CD14-positive monocyte (primary cell): ENCODE measurements around the gene LRRC8C. TPM values are rescaled to one million over a fixed set of nuclear protein-coding genes. Genes with fewer than 3 reads are reported as not detected.

Experiments used
- DNase-seq, 3 donors: peaks; one replicate each; pipeline ENCODE4 v3.0.0-alpha.2; 2011 to 2022
- H2AFZ ChIP-seq: 2 replicates; pipeline ENCODE4 v1.6.0; 2012; ENCODE audit warnings: mild to moderate bottlenecking, low read depth, low read length, inconsistent platforms; ENCODE audit not compliant: insufficient read depth, poor library complexity, severe bottlenecking
- H3K27ac ChIP-seq, 2 donors: 1 replicate in 1 of 2; 2 replicates in 1 of 2; pipeline ENCODE4 v1.5.1; 2012 to 2013; ENCODE audit warnings: low read length in 2 of 2, control low read depth in 1 of 2, inconsistent platforms in 1 of 2, low read depth in 1 of 2, mild to moderate bottlenecking in 1 of 2
- H3K27me3 ChIP-seq, 2 donors: one replicate each; pipeline versions ENCODE4 v1.6.0 to v1.6.1; 2011 to 2013; ENCODE audit warnings: low read length in 2 of 2; ENCODE audit not compliant: control insufficient read depth in 2 of 2, insufficient read depth in 2 of 2
- H3K36me3 ChIP-seq, 2 donors: replicated peaks in 1 of 2; 1 replicate in 1 of 2; 2 replicates in 1 of 2; pipeline versions ENCODE4 v1.5.1 to v1.6.1; 2012 to 2013; ENCODE audit warnings: low read length in 2 of 2, control low read depth in 1 of 2, inconsistent platforms in 1 of 2, mild to moderate bottlenecking in 1 of 2; ENCODE audit not compliant: insufficient read depth in 2 of 2, control insufficient read depth in 1 of 2
- H3K4me1 ChIP-seq, 2 donors: 1 replicate in 1 of 2; 2 replicates in 1 of 2; pipeline versions ENCODE4 v1.5.1 to v1.6.1; 2012 to 2013; ENCODE audit warnings: low read length in 2 of 2, control low read depth in 1 of 2, inconsistent platforms in 1 of 2, mild to moderate bottlenecking in 1 of 2, moderate library complexity in 1 of 2; ENCODE audit not compliant: insufficient read depth in 2 of 2, control insufficient read depth in 1 of 2
- H3K4me2 ChIP-seq: replicated peaks from 2 replicates; pipeline ENCODE3; 2012; ENCODE audit warnings: low read length, moderate library complexity, mild to moderate bottlenecking; ENCODE audit not compliant: poor library complexity, severe bottlenecking; ENCODE audit errors: extremely low read depth
- H3K4me3 ChIP-seq, 3 experiments: fragments of 200-600 bp in 1 of 3; sonication (generic) in 1 of 3; replicated peaks in 1 of 3; 1 replicate in 2 of 3; 2 replicates in 1 of 3; pipeline ENCODE4 v1.5.1; 2011 to 2013; ENCODE audit warnings: low read length in 3 of 3, mild to moderate bottlenecking in 3 of 3, control low read depth in 2 of 3, low read depth in 2 of 3, inconsistent platforms in 1 of 3, moderate library complexity in 1 of 3
- H3K79me2 ChIP-seq: 2 replicates; pipeline ENCODE4 v1.6.0; 2012; ENCODE audit warnings: mild to moderate bottlenecking, control low read depth, inconsistent platforms, low read length, moderate library complexity; ENCODE audit not compliant: insufficient read depth
- H3K9ac ChIP-seq: 2 replicates; pipeline ENCODE4 v1.6.0; 2017; ENCODE audit warnings: low read length, mild to moderate bottlenecking; ENCODE audit not compliant: insufficient read depth, poor library complexity, severe bottlenecking
- H3K9me3 ChIP-seq, 2 donors: replicated peaks in 1 of 2; 1 replicate in 1 of 2; 2 replicates in 1 of 2; pipeline versions ENCODE4 v1.5.1 to v1.6.1; 2012 to 2013; ENCODE audit warnings: low read length in 2 of 2, control low read depth in 1 of 2; ENCODE audit not compliant: control insufficient read depth in 1 of 2, insufficient read depth in 1 of 2
- H4K20me1 ChIP-seq: 2 replicates; pipeline ENCODE4 v1.6.0; 2012; ENCODE audit warnings: mild to moderate bottlenecking, low read length, control low read depth, moderate library complexity; ENCODE audit not compliant: insufficient read depth
- H3K27ac Mint-ChIP-seq, 7 donors: one replicate each; pipeline ENCODE4 v1.8.0; 2020; ENCODE audit warnings: mild to moderate bottlenecking in 7 of 7, mixed read lengths in 7 of 7, moderate library complexity in 6 of 7, inconsistent platforms in 2 of 7
- H3K27me3 Mint-ChIP-seq, 3 donors: one replicate each; pipeline ENCODE4 v1.8.0; 2021 to 2022; ENCODE audit warnings: low read depth in 3 of 3, mild to moderate bottlenecking in 3 of 3, mixed read lengths in 3 of 3, moderate library complexity in 3 of 3, inconsistent platforms in 1 of 3
- H3K36me3 Mint-ChIP-seq, 2 donors: one replicate each; pipeline ENCODE4 v1.8.0; 2020; ENCODE audit warnings: mixed read lengths in 2 of 2, inconsistent platforms in 1 of 2, mild to moderate bottlenecking in 1 of 2
- H3K4me1 Mint-ChIP-seq: one replicate; pipeline ENCODE4 v1.8.0; 2020; ENCODE audit warnings: mild to moderate bottlenecking, mixed read lengths
- H3K4me3 Mint-ChIP-seq, 2 donors: one replicate each; pipeline ENCODE4 v1.8.0; 2020; ENCODE audit warnings: mild to moderate bottlenecking in 2 of 2, mixed read lengths in 2 of 2, moderate library complexity in 1 of 2
- H3K9me3 Mint-ChIP-seq, 7 donors: one replicate each; pipeline ENCODE4 v1.8.0; 2020 to 2022; ENCODE audit warnings: mixed read lengths in 7 of 7, mild to moderate bottlenecking in 6 of 7, moderate library complexity in 6 of 7, inconsistent platforms in 2 of 7
- WGBS: methylation state at CpG from one replicate; pipeline ENCODE4 v1.1.5; 2013; ENCODE audit warnings: missing lambda C conversion rate; ENCODE audit not compliant: insufficient coverage; 5-methylcytosine and 5-hydroxymethylcytosine counted together
- intact Hi-C, 2 donors: fragments of 100-400 bp; cut with micrococcal nuclease; formaldehyde crosslinking; loops; one replicate each; pipeline versions ENCODE4 v1.15.0 to v1.15.1; 2023
- polyA plus RNA-seq, 3 donors: library from polyadenylated mRNA; depleted of rRNA in 1 of 3; unstranded in 2 of 3; stranded (reverse) in 1 of 3; fragments of 300-500 nt in 2 of 3; fragments of >200 nt in 1 of 3; fragmentation: Illumina TruSeq in 2 of 3; gene quantifications; 1 replicate in 2 of 3; 2 replicates in 1 of 3; pipeline ENCODE4 v1.2.3, GENCODE V29; 2012 to 2021
- TF ChIP-seq, protein P1 (sequence below): fragments of 200-600 bp; IDR thresholded peaks from one replicate; pipeline ENCODE4 v1.8.0; 2022; ENCODE audit warnings: antibody characterized with exemption, mild to moderate bottlenecking

LRRC8C gene
- polyA plus RNA-seq, 3 donors, result 13.0 to 18.6 (median 16.3) TPM

DNA sequence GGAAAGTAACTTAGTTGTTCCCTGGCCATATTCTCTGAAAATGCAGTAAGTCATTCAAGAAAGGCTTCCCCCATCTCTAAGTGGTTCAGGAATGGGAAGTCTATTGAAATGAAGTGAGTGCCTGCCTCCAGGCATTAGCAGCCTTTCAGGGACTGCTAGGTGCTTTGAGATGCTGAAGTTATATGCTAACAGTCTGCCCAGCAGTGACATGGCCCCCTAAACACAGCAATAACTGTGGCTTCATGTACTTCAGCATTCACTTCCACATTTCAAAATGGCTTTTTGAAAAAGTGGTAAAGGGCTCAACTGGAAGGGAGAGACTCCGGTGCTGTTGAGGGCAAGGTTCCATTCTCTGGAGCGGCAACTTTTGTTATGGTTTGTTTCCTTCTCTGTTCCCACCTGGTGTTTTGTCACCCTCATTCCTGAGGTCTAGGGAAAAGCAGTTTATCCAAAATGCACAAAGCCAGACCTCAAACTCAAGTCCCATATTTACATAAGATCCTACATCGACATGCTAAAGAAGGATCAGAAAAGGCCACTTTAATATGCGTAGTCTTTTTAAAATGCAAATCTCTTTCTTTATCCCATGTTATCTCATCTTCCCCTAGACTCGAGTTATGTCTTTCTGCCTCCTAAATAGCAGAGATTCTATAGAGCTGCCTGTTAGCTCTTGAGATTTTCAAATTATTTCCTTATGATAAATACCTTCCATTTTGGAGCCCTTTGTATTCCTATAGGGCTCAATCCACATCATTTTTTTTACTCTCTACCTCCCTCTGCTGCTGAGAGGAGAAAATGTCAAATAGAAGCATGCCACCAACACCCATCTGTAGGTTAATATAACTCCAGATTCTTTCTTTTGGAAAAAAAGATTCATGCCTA is 34.2 kb upstream of the LRRC8C start:
- no peaks in the 10 kb centered on the region for H3K9me3 ChIP-seq
- no peak overlapping the region for H3K27ac ChIP-seq
- DNase-seq, result peak; percentile 30 to 55 (median 43)
- H3K4me3 Mint-ChIP-seq, result no peak overlapping the region
- intact Hi-C loops, result loop anchor here (2.0 to 5.0 kb wide), 3 partner anchors 76 to 116 kb away; partner anchors contain the start of gene LRRC8B (in 1 of the 2)
- 73% methylated on average over 3 of the region's 5 CpGs for WGBS
- H3K4me2 ChIP-seq, result no peak overlapping the region
- H3K9me3 Mint-ChIP-seq, result no peaks in the 10 kb centered on the region
- no peaks in the 10 kb centered on the region for H3K36me3 ChIP-seq
- H3K9ac ChIP-seq, result no peak overlapping the region
- no peaks in the 10 kb centered on the region for H4K20me1 ChIP-seq
- H3K4me1 ChIP-seq, result peaks cover 2% of the 10 kb centered on the region in 2 donors
- no peaks in the 10 kb centered on the region for H3K27me3 ChIP-seq
- TF ChIP-seq, protein P1, sequence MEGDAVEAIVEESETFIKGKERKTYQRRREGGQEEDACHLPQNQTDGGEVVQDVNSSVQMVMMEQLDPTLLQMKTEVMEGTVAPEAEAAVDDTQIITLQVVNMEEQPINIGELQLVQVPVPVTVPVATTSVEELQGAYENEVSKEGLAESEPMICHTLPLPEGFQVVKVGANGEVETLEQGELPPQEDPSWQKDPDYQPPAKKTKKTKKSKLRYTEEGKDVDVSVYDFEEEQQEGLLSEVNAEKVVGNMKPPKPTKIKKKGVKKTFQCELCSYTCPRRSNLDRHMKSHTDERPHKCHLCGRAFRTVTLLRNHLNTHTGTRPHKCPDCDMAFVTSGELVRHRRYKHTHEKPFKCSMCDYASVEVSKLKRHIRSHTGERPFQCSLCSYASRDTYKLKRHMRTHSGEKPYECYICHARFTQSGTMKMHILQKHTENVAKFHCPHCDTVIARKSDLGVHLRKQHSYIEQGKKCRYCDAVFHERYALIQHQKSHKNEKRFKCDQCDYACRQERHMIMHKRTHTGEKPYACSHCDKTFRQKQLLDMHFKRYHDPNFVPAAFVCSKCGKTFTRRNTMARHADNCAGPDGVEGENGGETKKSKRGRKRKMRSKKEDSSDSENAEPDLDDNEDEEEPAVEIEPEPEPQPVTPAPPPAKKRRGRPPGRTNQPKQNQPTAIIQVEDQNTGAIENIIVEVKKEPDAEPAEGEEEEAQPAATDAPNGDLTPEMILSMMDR, result peak; percentile 90
- H2AFZ ChIP-seq, result no peak overlapping the region
- peak overlapping the region in 3 of 7 donors; percentile 7 to 29 (median 16) for H3K27ac Mint-ChIP-seq
- no peaks in the 10 kb centered on the region for H3K27me3 Mint-ChIP-seq
- H3K36me3 Mint-ChIP-seq, result peaks cover 7 to 14% of the 10 kb centered on the region in 2 donors
- H3K79me2 ChIP-seq, result no peaks in the 10 kb centered on the region
- H3K4me1 Mint-ChIP-seq, result peaks cover 7% of the 10 kb centered on the region
- H3K4me3 ChIP-seq, result no peak overlapping the region

DNA sequence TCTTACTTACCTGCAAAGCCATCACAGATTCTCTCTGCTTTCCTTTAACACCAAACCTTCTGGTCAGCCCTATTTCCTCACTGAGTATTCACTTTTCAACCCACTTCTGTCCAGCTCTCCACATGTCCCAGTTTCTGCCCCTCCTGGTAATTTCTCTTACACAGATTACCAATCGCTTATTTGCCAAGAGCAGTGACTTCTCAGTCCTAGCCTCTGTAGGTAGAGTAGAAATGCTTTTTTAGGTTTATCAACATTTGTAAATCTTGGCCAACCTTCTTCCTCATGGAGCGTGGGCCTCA is 33.6 kb upstream of the LRRC8C start:
- H3K36me3 Mint-ChIP-seq, result peaks cover 7 to 14% of the 10 kb centered on the region in 2 donors
- H3K27ac Mint-ChIP-seq, result no peak overlapping the region
- no peak overlapping the region for H3K9ac ChIP-seq
- no peaks in the 10 kb centered on the region for H4K20me1 ChIP-seq
- H3K4me1 Mint-ChIP-seq, result peaks cover 5% of the 10 kb centered on the region
- WGBS, result 100% methylated on average over 1 of the region's 2 CpGs
- no peaks in the 10 kb centered on the region for H3K27me3 ChIP-seq
- no peaks in the 10 kb centered on the region for H3K4me1 ChIP-seq
- no peaks in the 10 kb centered on the region for H3K36me3 ChIP-seq
- intact Hi-C loops, result loop anchor here (2.0 to 5.0 kb wide), 3 partner anchors 77 to 117 kb away; partner anchors contain the start of gene LRRC8B (in 1 of the 2)
- DNase-seq, result no peak
- H2AFZ ChIP-seq, result no peak overlapping the region
- H3K9me3 Mint-ChIP-seq, result no peaks in the 10 kb centered on the region
- no peak overlapping the region for H3K4me3 ChIP-seq
- TF ChIP-seq, protein P1, result peak; percentile 52
- H3K27me3 Mint-ChIP-seq, result no peaks in the 10 kb centered on the region
- no peak overlapping the region for H3K27ac ChIP-seq
- no peak overlapping the region for H3K4me2 ChIP-seq
- H3K9me3 ChIP-seq, result no peaks in the 10 kb centered on the region
- H3K4me3 Mint-ChIP-seq, result no peak overlapping the region
- no peaks in the 10 kb centered on the region for H3K79me2 ChIP-seq
